Fibroblast of skin of left biceps (primary cell): ENCODE data around the gene UNKL.

ENCODE experiments used
- DNase-seq, 2 experiments: peaks; one replicate each; pipeline ENCODE4 v3.0.0-alpha.2; 2013; ENCODE audit warnings: low read depth in 2 of 2

The UNKL gene

GRCh38 chr16:1414532-1415260, at the start of gene UNKL:
TSS of gene UNKL (minus strand) at chr16:1414704. CDS start at chr16:1414691, 13 bp downstream.
- no peak for DNase-seq

- DNase-seq, result no peak
Measured at GRCh38 chr16:1461146-1461545, 46.6 kb upstream of the UNKL start.

- no peak for DNase-seq
Measured at GRCh38 chr16:1460602-1461138, 46.2 kb upstream of the UNKL start.

- DNase-seq, result no peak
Measured at GRCh38 chr16:1459967-1460366, 45.5 kb upstream of the UNKL start.

- no peak for DNase-seq
Measured at GRCh38 chr16:1458977-1459341, 44.5 kb upstream of the UNKL start.

- peak in 1 of 2 experiments; percentile 4 for DNase-seq
Measured at GRCh38 chr16:1458336-1458976, 44.0 kb upstream of the UNKL start.

- no peak for DNase-seq
Measured at GRCh38 chr16:1457489-1458245, 43.2 kb upstream of the UNKL start.

GRCh38 chr16:1456951-1457350, 42.4 kb upstream of the UNKL start:
- no peak for DNase-seq

- DNase-seq, result no peak
Measured at GRCh38 chr16:1455190-1456171, 41.0 kb upstream of the UNKL start.

- no peak for DNase-seq
Measured at GRCh38 chr16:1454561-1454960, 40.1 kb upstream of the UNKL start.

GRCh38 chr16:1453316-1453715, 38.8 kb upstream of the UNKL start:
- no peak for DNase-seq

- DNase-seq, result no peak
Measured at GRCh38 chr16:1452530-1452929, 38.0 kb upstream of the UNKL start.

GRCh38 chr16:1451702-1452392, 37.3 kb upstream of the UNKL start:
- no peak for DNase-seq

- no peak for DNase-seq
Measured at GRCh38 chr16:1450841-1451240, 36.3 kb upstream of the UNKL start.

GRCh38 chr16:1450218-1450617, 35.7 kb upstream of the UNKL start:
- no peak for DNase-seq

- DNase-seq, result no peak
Measured at GRCh38 chr16:1449201-1449788, 34.8 kb upstream of the UNKL start.

- DNase-seq, result no peak
Measured at GRCh38 chr16:1448536-1449116, 34.1 kb upstream of the UNKL start.

GRCh38 chr16:1447965-1448364, 33.5 kb upstream of the UNKL start:
- DNase-seq, result no peak

- DNase-seq, result no peak
Measured at GRCh38 chr16:1446296-1447080, 32.0 kb upstream of the UNKL start.
